ENCODE measurements around the gene ADORA2A. TPM values are rescaled to one million over a fixed set of nuclear protein-coding genes. Genes with fewer than 3 reads are reported as not detected.

Gene ADORA2A
- total RNA-seq (1 to 10 TPM; 4.5 to 5.1 TPM), polyA plus RNA-seq (1 to 10 TPM; 2.5 to 4.8 TPM)
- long read RNA-seq, donor 1, partial matches to known transcripts, result 2 of 7 reads
- long read RNA-seq, donor 1, other reads (novel, unspliced or antisense), result 5 of 7 reads
- long read RNA-seq, donor 2, partial matches to known transcripts, result 0 of 4 reads
- long read RNA-seq, donor 2, other reads (novel, unspliced or antisense), result 4 of 4 reads

DNA sequence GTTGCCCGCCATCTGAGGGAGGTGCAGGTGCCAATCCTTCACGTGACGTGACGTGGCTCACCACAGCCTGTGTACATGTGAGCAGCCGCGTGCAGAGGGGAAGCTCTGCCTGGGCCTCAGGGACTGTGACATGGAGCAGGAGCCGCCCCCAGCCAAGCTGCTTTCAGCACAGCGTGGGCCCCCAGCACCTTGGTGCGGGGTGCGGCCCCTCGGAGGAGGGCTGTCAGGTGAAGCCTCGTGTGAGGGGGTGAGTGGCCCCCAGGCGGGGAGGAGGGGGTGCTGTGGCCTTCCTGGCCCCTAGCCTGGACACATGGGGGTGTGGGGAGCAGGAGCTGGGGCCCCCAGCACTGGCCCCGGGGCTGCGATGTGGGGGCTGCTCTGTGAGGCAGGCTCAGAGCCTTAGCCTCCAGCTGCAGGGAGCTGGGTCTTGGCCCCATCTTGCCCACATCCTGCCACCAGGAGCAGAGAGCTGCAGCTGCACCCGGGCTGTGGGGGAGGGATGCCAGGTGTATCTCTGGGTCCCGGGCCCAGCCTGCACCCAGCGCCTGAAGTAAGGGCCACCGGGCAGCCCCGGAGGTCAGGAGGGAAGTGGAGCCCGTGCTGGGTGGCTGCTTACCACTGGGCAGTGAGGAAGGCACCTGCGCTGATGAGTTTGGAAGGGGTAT is at the start of gene ADORA2A:
Gene ADORA2A (plus strand): TSS at position 100 of the 665 bp plus-strand sequence. CDS start 5,806 bp downstream, outside the sequence.
- intact Hi-C loops (cut with DNase I), result no loop called here
- WGBS, 2 donors, result 85 to 91% methylated on average over 20 to 22 of the region's 22 CpGs
- DNase-seq (peak in 1 of 2 donors; percentile 80), ATAC-seq (ENCODE audit: low FRiP score) (no peak)
- Histone ChIP-seq H3K4me3 (ENCODE audit: low read length in 2 of 2) (no peak within 1 kb of the TSS), H3K9me3 (ENCODE audit: control insufficient read depth, low read length) (no peaks in the 10 kb centered on the region), H3K27ac (ENCODE audit: low read depth in 1 of 2, low read length in 2 of 2) (no peak within 1 kb of the TSS), H3K27me3 (ENCODE audit: control insufficient read depth in 1 of 2, insufficient read depth in 2 of 2, low read length in 1 of 2) (no peaks in the 10 kb centered on the region), H3K4me1 (ENCODE audit: control insufficient read depth in 1 of 2, insufficient read depth in 2 of 2, low read length in 2 of 2) (no peaks in the 10 kb centered on the region), H3K36me3 (ENCODE audit: control insufficient read depth in 1 of 2, insufficient read depth in 2 of 2, low read length in 1 of 2) (no peaks in the 10 kb centered on the region)

DNA sequence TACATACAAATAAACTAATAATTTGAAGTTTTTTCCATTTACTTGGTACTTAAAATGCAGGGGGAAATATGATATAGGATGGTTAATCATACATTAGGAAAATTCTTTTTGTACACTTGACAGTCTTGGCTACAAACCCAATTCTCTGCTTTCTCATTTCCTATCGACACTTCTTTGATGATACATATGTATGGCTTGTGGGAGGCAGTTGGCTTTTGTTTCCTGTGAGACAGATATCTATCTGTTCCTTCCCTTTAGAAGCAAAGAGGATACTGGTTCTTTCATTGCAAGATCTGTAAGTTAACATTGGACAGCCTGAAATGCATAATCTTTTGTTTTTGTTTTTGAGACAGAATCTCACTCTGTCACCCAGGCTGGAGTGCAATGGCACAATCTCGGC is 47.9 kb upstream of the ADORA2A start:
- H3K27me3 ChIP-seq (ENCODE audit: control insufficient read depth in 1 of 2, insufficient read depth in 2 of 2, low read length in 1 of 2), result no peaks in the 10 kb centered on the region
- no peaks in the 10 kb centered on the region for H3K9me3 ChIP-seq (ENCODE audit: control insufficient read depth, low read length)
- intact Hi-C loops (cut with DNase I), result no loop called here
- H3K4me1 ChIP-seq (ENCODE audit: control insufficient read depth in 1 of 2, insufficient read depth in 2 of 2, low read length in 2 of 2), result no peaks in the 10 kb centered on the region
- no peak overlapping the region for H3K4me3 ChIP-seq (ENCODE audit: low read length in 2 of 2)
- WGBS, 2 donors, result 81 to 84% methylated on average over 2 of the region's 2 CpGs
- ATAC-seq (ENCODE audit: low FRiP score) (no peak), DNase-seq (no peak)
- no peaks in the 10 kb centered on the region for H3K36me3 ChIP-seq (ENCODE audit: control insufficient read depth in 1 of 2, insufficient read depth in 2 of 2, low read length in 1 of 2)
- H3K27ac ChIP-seq (ENCODE audit: low read depth in 1 of 2, low read length in 2 of 2), result no peak overlapping the region

GRCh38 chr22:24380220-24380904 is 47.0 kb upstream of the ADORA2A start:
- Histone ChIP-seq H3K4me1 (ENCODE audit: control insufficient read depth in 1 of 2, insufficient read depth in 2 of 2, low read length in 2 of 2) (no peaks in the 10 kb centered on the region), H3K27ac (ENCODE audit: low read depth in 1 of 2, low read length in 2 of 2) (no peak overlapping the region), H3K4me3 (ENCODE audit: low read length in 2 of 2) (no peak overlapping the region), H3K27me3 (ENCODE audit: control insufficient read depth in 1 of 2, insufficient read depth in 2 of 2, low read length in 1 of 2) (no peaks in the 10 kb centered on the region), H3K9me3 (ENCODE audit: control insufficient read depth, low read length) (no peaks in the 10 kb centered on the region), H3K36me3 (ENCODE audit: control insufficient read depth in 1 of 2, insufficient read depth in 2 of 2, low read length in 1 of 2) (no peaks in the 10 kb centered on the region)
- DNase-seq, result no peak
- intact Hi-C loops (cut with DNase I), result loop anchor here in 1 of 2 donors (10.0 kb wide), 1 partner anchor 46 kb away; no protein-coding TSS in a partner anchor
- WGBS, 2 donors, result 85 to 89% methylated on average over 7 of the region's 7 CpGs
- ATAC-seq (ENCODE audit: low FRiP score), result no peak

DNA sequence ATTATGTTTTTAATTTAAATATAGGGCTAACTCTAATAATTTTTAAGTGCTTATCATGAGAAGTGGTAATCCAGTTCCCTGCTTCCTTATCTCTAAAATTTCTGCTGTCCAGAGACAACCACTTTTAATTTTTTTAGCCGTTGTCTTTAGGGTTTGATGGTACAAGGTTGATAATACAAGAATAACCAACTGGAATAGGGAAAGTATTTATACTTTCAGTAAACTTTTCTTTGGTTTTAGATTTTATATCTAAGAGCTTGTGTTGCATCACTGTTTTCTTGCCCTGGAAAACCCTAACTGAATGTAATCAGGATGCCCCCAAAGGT is 46.5 kb upstream of the ADORA2A start:
- Histone ChIP-seq H3K4me1 (ENCODE audit: control insufficient read depth in 1 of 2, insufficient read depth in 2 of 2, low read length in 2 of 2) (no peaks in the 10 kb centered on the region), H3K27me3 (ENCODE audit: control insufficient read depth in 1 of 2, insufficient read depth in 2 of 2, low read length in 1 of 2) (no peaks in the 10 kb centered on the region), H3K4me3 (ENCODE audit: low read length in 2 of 2) (no peak overlapping the region), H3K36me3 (ENCODE audit: control insufficient read depth in 1 of 2, insufficient read depth in 2 of 2, low read length in 1 of 2) (no peaks in the 10 kb centered on the region), H3K9me3 (ENCODE audit: control insufficient read depth, low read length) (no peaks in the 10 kb centered on the region), H3K27ac (ENCODE audit: low read depth in 1 of 2, low read length in 2 of 2) (no peak overlapping the region)
- ATAC-seq (ENCODE audit: low FRiP score) (no peak), DNase-seq (no peak)
- intact Hi-C loops (cut with DNase I), result loop anchor here in 1 of 2 donors (10.0 kb wide), 1 partner anchor 46 kb away; no protein-coding TSS in a partner anchor
- 86 to 90% methylated on average over 1 of the region's 1 CpG for WGBS, 2 donors

GRCh38 chr22:24383061-24383460 is 44.3 kb upstream of the ADORA2A start:
- no peak overlapping the region for H3K4me3 ChIP-seq (ENCODE audit: low read length in 2 of 2)
- no peaks in the 10 kb centered on the region for H3K9me3 ChIP-seq (ENCODE audit: control insufficient read depth, low read length)
- 90 to 93% methylated on average over 2 of the region's 2 CpGs for WGBS, 2 donors
- ATAC-seq (ENCODE audit: low FRiP score) (no peak), DNase-seq (no peak)
- H3K4me1 ChIP-seq (ENCODE audit: control insufficient read depth in 1 of 2, insufficient read depth in 2 of 2, low read length in 2 of 2), result no peaks in the 10 kb centered on the region
- H3K27me3 ChIP-seq (ENCODE audit: control insufficient read depth in 1 of 2, insufficient read depth in 2 of 2, low read length in 1 of 2), result no peaks in the 10 kb centered on the region
- no peak overlapping the region for H3K27ac ChIP-seq (ENCODE audit: low read depth in 1 of 2, low read length in 2 of 2)
- intact Hi-C loops (cut with DNase I), result loop anchor here in 1 of 2 donors (10.0 kb wide), 1 partner anchor 48 kb away; no protein-coding TSS in a partner anchor
- no peaks in the 10 kb centered on the region for H3K36me3 ChIP-seq (ENCODE audit: control insufficient read depth in 1 of 2, insufficient read depth in 2 of 2, low read length in 1 of 2)

- no peak overlapping the region for H3K27ac ChIP-seq (ENCODE audit: low read depth in 1 of 2, low read length in 2 of 2)
- H3K4me3 ChIP-seq (ENCODE audit: low read length in 2 of 2), result no peak overlapping the region
- 91 to 92% methylated on average over 1 of the region's 1 CpG for WGBS, 2 donors
- DNase-seq (no peak), ATAC-seq (ENCODE audit: low FRiP score) (no peak)
- H3K4me1 ChIP-seq (ENCODE audit: control insufficient read depth in 1 of 2, insufficient read depth in 2 of 2, low read length in 2 of 2), result no peaks in the 10 kb centered on the region
- no peaks in the 10 kb centered on the region for H3K9me3 ChIP-seq (ENCODE audit: control insufficient read depth, low read length)
- H3K27me3 ChIP-seq (ENCODE audit: control insufficient read depth in 1 of 2, insufficient read depth in 2 of 2, low read length in 1 of 2), result no peaks in the 10 kb centered on the region
- H3K36me3 ChIP-seq (ENCODE audit: control insufficient read depth in 1 of 2, insufficient read depth in 2 of 2, low read length in 1 of 2), result no peaks in the 10 kb centered on the region
- intact Hi-C loops (cut with DNase I), result loop anchor here in 1 of 2 donors (10.0 kb wide), 1 partner anchor 49 kb away; no protein-coding TSS in a partner anchor
Observed at GRCh38 chr22:24384131-24384530, 43.3 kb upstream of the ADORA2A start.

DNA sequence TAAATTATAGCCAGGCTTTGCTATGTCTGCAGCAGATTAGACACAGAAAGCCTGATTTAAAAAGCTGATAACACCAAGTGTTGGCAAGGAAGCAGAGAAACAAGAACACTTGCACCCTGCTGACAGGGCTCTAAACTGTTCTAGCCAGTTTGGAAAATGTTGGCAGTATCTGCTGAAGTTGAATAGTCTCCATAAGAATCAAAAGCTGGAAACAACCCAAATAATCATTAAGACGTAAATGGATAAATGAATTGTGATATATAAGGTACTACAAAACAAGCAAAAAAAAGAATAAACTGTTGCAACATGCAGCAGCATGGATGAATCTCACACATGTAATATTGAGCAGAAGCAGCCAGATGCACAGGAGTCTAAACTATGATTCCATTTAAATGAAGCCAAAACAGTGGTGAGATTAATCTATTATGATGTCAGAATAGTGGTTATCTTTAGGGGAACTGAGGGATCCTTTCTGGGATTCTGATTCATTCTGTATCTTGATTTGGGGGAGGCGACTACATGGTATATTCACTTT is 40.4 kb upstream of the ADORA2A start:
- no peak overlapping the region for H3K4me3 ChIP-seq (ENCODE audit: low read length in 2 of 2)
- no peak for ATAC-seq (ENCODE audit: low FRiP score)
- no peaks in the 10 kb centered on the region for H3K36me3 ChIP-seq (ENCODE audit: control insufficient read depth in 1 of 2, insufficient read depth in 2 of 2, low read length in 1 of 2)
- H3K4me1 ChIP-seq (ENCODE audit: control insufficient read depth in 1 of 2, insufficient read depth in 2 of 2, low read length in 2 of 2), result peaks cover 2 to 6% of the 10 kb centered on the region in 2 donors
- DNase-seq, result no peak
- WGBS, 2 donors, result 68 to 70% methylated on average over 2 of the region's 2 CpGs
- intact Hi-C loops (cut with DNase I), result loop anchor here in 1 of 2 donors (10.0 kb wide), 1 partner anchor 52 kb away; no protein-coding TSS in a partner anchor
- H3K27me3 ChIP-seq (ENCODE audit: control insufficient read depth in 1 of 2, insufficient read depth in 2 of 2, low read length in 1 of 2), result no peaks in the 10 kb centered on the region
- no peaks in the 10 kb centered on the region for H3K9me3 ChIP-seq (ENCODE audit: control insufficient read depth, low read length)
- H3K27ac ChIP-seq (ENCODE audit: low read depth in 1 of 2, low read length in 2 of 2), result no peak overlapping the region

DNA sequence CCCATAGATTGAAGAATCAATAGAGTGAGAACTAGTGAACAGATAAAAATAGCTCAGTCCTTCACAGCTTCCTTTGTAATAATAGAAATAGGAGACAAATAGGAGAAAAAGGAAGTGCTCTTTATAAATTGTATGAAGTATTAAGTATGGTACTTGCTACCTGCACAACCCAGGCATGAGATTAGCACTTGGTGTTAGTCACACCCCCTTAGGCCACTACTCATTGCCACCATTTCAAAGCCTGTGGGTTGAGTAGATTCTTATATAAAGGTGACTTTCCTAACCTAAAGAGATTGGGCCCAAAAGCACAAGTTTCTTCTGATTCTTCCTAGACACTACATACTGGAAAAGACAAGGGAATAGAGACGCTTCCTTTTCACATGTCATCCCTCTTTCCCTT is 37.7 kb upstream of the ADORA2A start:
- Histone ChIP-seq H3K27ac (ENCODE audit: low read depth in 1 of 2, low read length in 2 of 2) (peak overlapping the region; percentile 25 to 43), H3K36me3 (ENCODE audit: control insufficient read depth in 1 of 2, insufficient read depth in 2 of 2, low read length in 1 of 2) (peaks cover 0 to 2% of the 10 kb centered on the region in 2 donors), H3K27me3 (ENCODE audit: control insufficient read depth in 1 of 2, insufficient read depth in 2 of 2, low read length in 1 of 2) (no peaks in the 10 kb centered on the region), H3K9me3 (ENCODE audit: control insufficient read depth, low read length) (no peaks in the 10 kb centered on the region), H3K4me3 (ENCODE audit: low read length in 2 of 2) (no peak overlapping the region), H3K4me1 (ENCODE audit: control insufficient read depth in 1 of 2, insufficient read depth in 2 of 2, low read length in 2 of 2) (peaks cover 4 to 6% of the 10 kb centered on the region in 2 donors)
- intact Hi-C loops (cut with DNase I), result loop anchor here in 1 of 2 donors (10.0 kb wide), 1 partner anchor 55 kb away; no protein-coding TSS in a partner anchor
- DNase-seq, result no peak
- ATAC-seq (ENCODE audit: low FRiP score), result no peak
- 88 to 91% methylated on average over 1 of the region's 1 CpG for WGBS, 2 donors

Data from aorta (tissue), 5 donors.